Peyer's patch (tissue), 4 donors: ENCODE results near the gene CFAP300.

Experiments used
- POLR2A ChIP-seq, 2 donors: fragments of 450-650 bp; IDR thresholded peaks; one replicate each; pipeline ENCODE4 v1.5.1; 2017; ENCODE audit warnings: antibody characterized with exemption in 2 of 2, mild to moderate bottlenecking in 2 of 2, moderate library complexity in 2 of 2
- TF ChIP-seq, protein P1 (sequence below), 6 experiments: fragments of 450-650 bp in 4 of 6; fragments of 200-600 bp in 2 of 6; sonication (generic) in 1 of 6; IDR thresholded peaks; one replicate each; pipeline ENCODE4 v1.5.1; 2017 to 2019; ENCODE audit warnings: antibody characterized with exemption in 6 of 6, mild to moderate bottlenecking in 3 of 6, moderate library complexity in 1 of 6

DNA sequence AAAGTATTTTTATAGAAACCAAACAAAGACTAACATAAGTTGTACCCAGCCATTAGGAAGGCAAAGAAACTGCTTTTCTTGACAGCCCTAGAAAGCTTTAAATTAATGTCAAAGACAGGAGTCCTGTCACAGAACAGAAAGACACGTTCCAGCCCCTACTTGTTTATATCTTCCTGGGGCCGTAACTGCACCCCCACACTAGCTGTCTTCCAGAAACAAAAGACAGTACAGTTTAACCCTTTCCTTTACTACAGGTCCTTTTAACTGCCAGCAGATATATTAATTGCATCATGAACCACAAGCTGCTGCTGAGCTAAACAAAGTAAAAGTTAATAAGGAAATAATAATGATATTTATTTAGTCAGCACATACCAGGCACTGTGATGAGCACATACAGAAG is 20.3 kb upstream of the CFAP300 start:
- TF ChIP-seq, protein P1, sequence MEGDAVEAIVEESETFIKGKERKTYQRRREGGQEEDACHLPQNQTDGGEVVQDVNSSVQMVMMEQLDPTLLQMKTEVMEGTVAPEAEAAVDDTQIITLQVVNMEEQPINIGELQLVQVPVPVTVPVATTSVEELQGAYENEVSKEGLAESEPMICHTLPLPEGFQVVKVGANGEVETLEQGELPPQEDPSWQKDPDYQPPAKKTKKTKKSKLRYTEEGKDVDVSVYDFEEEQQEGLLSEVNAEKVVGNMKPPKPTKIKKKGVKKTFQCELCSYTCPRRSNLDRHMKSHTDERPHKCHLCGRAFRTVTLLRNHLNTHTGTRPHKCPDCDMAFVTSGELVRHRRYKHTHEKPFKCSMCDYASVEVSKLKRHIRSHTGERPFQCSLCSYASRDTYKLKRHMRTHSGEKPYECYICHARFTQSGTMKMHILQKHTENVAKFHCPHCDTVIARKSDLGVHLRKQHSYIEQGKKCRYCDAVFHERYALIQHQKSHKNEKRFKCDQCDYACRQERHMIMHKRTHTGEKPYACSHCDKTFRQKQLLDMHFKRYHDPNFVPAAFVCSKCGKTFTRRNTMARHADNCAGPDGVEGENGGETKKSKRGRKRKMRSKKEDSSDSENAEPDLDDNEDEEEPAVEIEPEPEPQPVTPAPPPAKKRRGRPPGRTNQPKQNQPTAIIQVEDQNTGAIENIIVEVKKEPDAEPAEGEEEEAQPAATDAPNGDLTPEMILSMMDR (IDR thresholded peaks at IDR 0.05): no peak
- no peak for TF ChIP-seq POLR2A (IDR thresholded peaks at IDR 0.05)
